Erythroblast (primary cell): ENCODE data around the gene MKX.

Source experiments
- GATA1 ChIP-seq: IDR thresholded peaks from 2 replicates; pipeline ENCODE4 v1.6.1; 2011; ENCODE audit warnings: low read depth, mild to moderate bottlenecking, control low read depth, low read length, moderate library complexity
- POLR2A ChIP-seq: IDR thresholded peaks from 2 replicates; pipeline ENCODE4 v1.6.1; 2011; ENCODE audit warnings: mild to moderate bottlenecking, low read length

- no peak for TF ChIP-seq POLR2A
- TF ChIP-seq GATA1: no peak
These were observed 31.3 kb downstream of the MKX start for GRCh38 chr10:27714349-27714748.
